Measurements from ENCODE around the gene LY86. TPM values are rescaled to one million over a fixed set of nuclear protein-coding genes. Genes with fewer than 3 reads are reported as not detected.

The LY86 gene
- total and polyA plus RNA-seq, 10 of the 15 experiments (the other 5 are each of a cell fraction or from before 2014, with no cell fraction given), result 68.2 to 457 (median 128) TPM

- TF ChIP-seq SMAD5 (IDR thresholded peaks at IDR 0.05; ENCODE audit: low read depth), result peak; percentile 84; the same call in 1 of the 2 replicates
- TF ChIP-seq IKZF2 (IDR thresholded peaks at IDR 0.05), result 0 out of 4 replicates have a peak, but pooled peaks of 1 of the 2 experiments have one; percentile 2
- no peak for TF ChIP-seq BCLAF1 (IDR thresholded peaks at IDR 0.05)
- no peak for TF ChIP-seq RELA (IDR thresholded peaks at IDR 0.05; ENCODE audit: borderline replicate concordance, partially characterized antibody)
- TF ChIP-seq POLR2AphosphoS2 (IDR thresholded peaks at IDR 0.05; ENCODE audit: low read depth, low read length), result no peak
- no peak for TF ChIP-seq ASH2L (IDR thresholded peaks at IDR 0.05; ENCODE audit: borderline replicate concordance, low read depth)
- TF ChIP-seq TAF1 (IDR thresholded peaks at IDR 0.05; ENCODE audit: borderline replicate concordance, low read depth, low read length), result peak; percentile 68; the same call in 1 of the 2 replicates
- TF ChIP-seq ZNF687 (IDR thresholded peaks at IDR 0.05), result peak; percentile 89
- TF ChIP-seq MYB (IDR thresholded peaks at IDR 0.05; ENCODE audit: borderline replicate concordance, low read depth, low read length), result no peak
- no peak for TF ChIP-seq GABPA (IDR thresholded peaks at IDR 0.05; ENCODE audit: low read depth)
- no peak for TF ChIP-seq SREBF1 (IDR thresholded peaks at IDR 0.05; ENCODE audit: low read length)
- TF ChIP-seq MLLT1 (IDR thresholded peaks at IDR 0.05), result peak; percentile 89
- TF ChIP-seq CBFB (IDR thresholded peaks at IDR 0.05; ENCODE audit: low read depth), result no peak
- peak; percentile 34; the same call in 1 of the 2 replicates for TF ChIP-seq TCF3 (IDR thresholded peaks at IDR 0.05; ENCODE audit: borderline replicate concordance, insufficient read depth, low read depth, low read length)
- 0 out of 2 replicates have a peak, but pooled peaks have one; percentile 56 for TF ChIP-seq MEF2A (IDR thresholded peaks at IDR 0.05; ENCODE audit: insufficient read depth, low read depth, low read length)
- TF ChIP-seq CEBPZ (IDR thresholded peaks at IDR 0.05; ENCODE audit: low read depth, low read length), result no peak
Measured at GRCh38 chr6:6588924-6589709, 597 bp downstream of the LY86 start (continued).

All from GM12878 (cell line).